Mucosa of rectum (tissue), 2 donors: Measurements from ENCODE around the gene GTF3C1.

Source experiments
- H3K27ac ChIP-seq, 2 donors: one replicate each; pipeline ENCODE4 v1.7.0; 2013; ENCODE audit warnings: inconsistent platforms in 2 of 2, low read depth in 2 of 2, low read length in 2 of 2
- H3K27me3 ChIP-seq, 2 donors: one replicate each; pipeline ENCODE4 v1.7.0; 2013; ENCODE audit warnings: low read length in 2 of 2; ENCODE audit not compliant: control insufficient read depth in 2 of 2, insufficient read depth in 2 of 2
- H3K36me3 ChIP-seq, 2 donors: one replicate each; pipeline ENCODE4 v1.7.0; 2013; ENCODE audit warnings: low read length in 2 of 2; ENCODE audit not compliant: control insufficient read depth in 2 of 2, insufficient read depth in 2 of 2
- H3K4me1 ChIP-seq, 2 donors: one replicate each; pipeline ENCODE4 v1.7.0; 2013; ENCODE audit warnings: low read length in 2 of 2, mild to moderate bottlenecking in 1 of 2; ENCODE audit not compliant: control insufficient read depth in 2 of 2, insufficient read depth in 2 of 2
- H3K4me3 ChIP-seq, 2 donors: one replicate each; pipeline ENCODE4 v1.7.0; 2013; ENCODE audit warnings: low read length in 2 of 2
- H3K9ac ChIP-seq, 2 donors: one replicate each; pipeline ENCODE4 v1.7.0; 2013; ENCODE audit warnings: low read length in 2 of 2, low read depth in 1 of 2, mild to moderate bottlenecking in 1 of 2
- H3K9me3 ChIP-seq, 2 donors: one replicate each; pipeline ENCODE4 v1.7.0; 2013; ENCODE audit warnings: low read length in 2 of 2; ENCODE audit not compliant: control insufficient read depth in 2 of 2
- donor health status: healthy.
- donor health status: Normal muscosa, but diverticular disease.

GTF3C1 gene

DNA sequence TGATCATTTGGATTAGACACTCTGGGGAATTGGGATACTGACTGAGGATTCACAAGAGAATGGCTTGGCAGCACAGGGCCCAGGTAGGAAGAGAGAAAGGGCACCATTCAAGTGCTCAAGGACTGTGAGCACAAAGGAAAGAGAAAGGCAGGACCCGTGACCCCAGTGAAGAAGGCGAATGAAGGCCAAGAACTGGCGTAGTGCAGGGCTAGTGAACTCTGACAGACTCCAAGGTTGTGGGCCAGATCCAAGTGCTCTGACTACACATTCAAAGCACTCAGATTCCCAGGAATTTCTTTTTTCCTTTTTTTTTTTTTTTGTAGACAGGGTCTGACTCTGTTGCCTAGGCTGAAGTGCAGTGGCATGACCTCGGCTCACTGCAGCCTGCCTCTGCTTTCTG is 5.0 kb downstream of the GTF3C1 start:
- peaks cover 40 to 53% of the 10 kb centered on the region in 2 donors for H3K36me3 ChIP-seq
- H3K4me1 ChIP-seq = peaks cover 10 to 20% of the 10 kb centered on the region in 2 donors
- no peaks in the 10 kb centered on the region for H3K9me3 ChIP-seq
- no peaks in the 10 kb centered on the region for H3K27me3 ChIP-seq
- H3K4me3 ChIP-seq = no peak overlapping the region
- no peak overlapping the region for H3K9ac ChIP-seq
- H3K27ac ChIP-seq = no peak overlapping the region

DNA sequence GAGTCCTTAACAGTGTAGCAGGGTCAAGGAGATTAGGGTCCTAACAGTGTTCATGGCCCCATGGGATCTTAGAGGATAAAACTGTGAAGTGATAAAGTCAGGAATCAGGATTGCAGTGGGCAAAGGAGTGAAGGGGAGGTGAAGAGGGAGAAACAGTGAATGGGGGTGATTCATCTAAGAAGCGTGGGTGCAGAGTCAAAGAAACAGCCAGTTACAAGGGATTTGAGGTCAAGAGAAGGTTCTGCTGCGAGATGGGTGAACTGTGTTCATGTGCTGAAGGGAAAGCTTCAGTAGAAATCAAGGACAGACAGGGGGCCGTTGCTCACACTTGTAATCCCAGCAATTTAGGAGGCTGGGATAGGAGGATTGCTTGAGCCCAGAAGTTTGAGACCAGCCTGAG is 5.9 kb downstream of the GTF3C1 start:
- Histone ChIP-seq H3K27ac (no peak overlapping the region), H3K4me1 (peaks cover 6 to 15% of the 10 kb centered on the region in 2 donors), H3K36me3 (peaks cover 46 to 62% of the 10 kb centered on the region in 2 donors), H3K9ac (no peak overlapping the region), H3K9me3 (no peaks in the 10 kb centered on the region), H3K27me3 (no peaks in the 10 kb centered on the region), H3K4me3 (no peak overlapping the region)

DNA sequence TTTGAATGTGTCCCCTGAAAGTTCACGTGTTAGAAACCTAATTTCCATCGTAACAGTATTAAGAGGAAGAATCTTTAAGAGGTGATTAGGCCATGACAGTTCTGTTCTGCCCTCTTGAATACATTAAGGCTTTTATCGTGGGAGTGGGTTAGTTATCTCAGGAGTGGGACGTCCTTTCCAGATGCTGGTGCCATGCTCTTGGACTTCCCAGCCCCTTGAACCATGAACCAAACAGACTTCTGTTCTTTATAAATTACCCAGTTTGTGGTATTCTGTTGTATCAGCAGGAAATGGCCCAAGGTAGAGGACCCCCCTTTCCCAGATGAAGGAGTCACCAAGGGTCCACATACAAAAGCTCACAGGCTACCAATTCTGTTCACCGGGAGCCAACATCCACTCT is 10.1 kb downstream of the GTF3C1 start:
- Histone ChIP-seq H3K27ac (no peak overlapping the region), H3K4me1 (no peaks in the 10 kb centered on the region), H3K9me3 (no peaks in the 10 kb centered on the region), H3K36me3 (peaks cover 72 to 80% of the 10 kb centered on the region in 2 donors), H3K27me3 (no peaks in the 10 kb centered on the region), H3K9ac (no peak overlapping the region), H3K4me3 (no peak overlapping the region)

DNA sequence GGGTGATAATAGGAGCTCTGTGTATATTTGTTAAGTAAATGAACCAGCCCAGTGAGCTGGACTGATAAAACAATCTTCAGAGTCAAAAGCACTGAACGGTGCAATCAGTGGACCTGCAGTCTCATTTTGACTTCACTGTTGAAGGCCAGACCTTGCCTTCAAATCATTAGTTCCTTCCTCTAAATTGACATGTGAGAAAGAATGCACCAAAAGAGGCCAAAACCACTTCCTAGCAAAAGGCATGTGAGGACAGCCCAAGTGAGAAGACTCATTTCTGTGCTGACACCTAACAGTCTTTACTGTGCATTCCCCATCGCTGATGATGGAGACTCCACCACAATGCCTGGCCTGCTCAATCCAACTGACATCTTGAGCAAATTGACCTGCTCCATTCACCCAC is 10.6 kb downstream of the GTF3C1 start:
- Histone ChIP-seq H3K4me1 (no peaks in the 10 kb centered on the region), H3K36me3 (peaks cover 73 to 81% of the 10 kb centered on the region in 2 donors), H3K27me3 (no peaks in the 10 kb centered on the region), H3K27ac (no peak overlapping the region), H3K9ac (no peak overlapping the region), H3K4me3 (no peak overlapping the region), H3K9me3 (no peaks in the 10 kb centered on the region)

DNA sequence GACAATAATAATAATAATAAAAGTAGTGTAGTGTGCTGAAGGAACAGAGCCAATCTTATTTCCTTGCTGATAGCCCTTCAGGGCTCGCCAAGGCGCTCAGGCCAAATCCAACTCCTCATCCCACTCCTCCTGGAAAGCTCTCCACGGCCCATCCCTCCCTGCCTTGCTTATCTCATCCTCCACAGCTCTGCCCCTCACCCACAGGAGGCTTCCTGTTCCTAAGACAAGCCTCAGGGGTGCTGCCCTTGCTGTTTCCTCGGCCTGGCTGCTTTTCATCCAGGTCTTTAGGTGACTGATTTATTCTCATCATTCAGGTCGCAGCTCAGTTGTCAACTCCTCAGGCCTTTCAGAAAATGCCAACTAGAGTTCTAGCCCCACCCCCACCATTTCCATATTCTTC is 11.2 kb downstream of the GTF3C1 start:
- Histone ChIP-seq H3K4me3 (no peak overlapping the region), H3K4me1 (no peaks in the 10 kb centered on the region), H3K9me3 (no peaks in the 10 kb centered on the region), H3K9ac (no peak overlapping the region), H3K36me3 (peaks cover 71 to 81% of the 10 kb centered on the region in 2 donors), H3K27ac (no peak overlapping the region), H3K27me3 (no peaks in the 10 kb centered on the region)

DNA sequence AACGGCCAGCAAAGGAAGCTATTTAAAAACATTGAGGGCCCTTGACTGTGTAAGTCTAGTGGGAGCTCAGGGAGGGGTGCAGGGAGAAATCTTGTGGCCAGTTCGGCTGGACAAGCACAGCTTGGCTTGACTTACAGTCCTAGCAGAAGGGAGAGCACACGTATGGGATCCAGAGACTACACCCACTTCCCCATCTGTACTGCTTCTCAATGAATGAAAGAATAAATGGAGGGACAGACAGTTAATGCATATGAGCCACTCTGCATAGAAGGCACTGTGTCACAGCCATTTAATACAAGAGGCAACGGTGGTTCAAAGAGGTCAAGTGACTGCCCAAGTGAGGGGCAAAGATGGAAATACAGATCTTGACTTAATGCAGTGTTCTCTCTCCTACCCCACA is 15.5 kb downstream of the GTF3C1 start:
- no peaks in the 10 kb centered on the region for H3K9me3 ChIP-seq
- no peaks in the 10 kb centered on the region for H3K4me1 ChIP-seq
- H3K27me3 ChIP-seq = no peaks in the 10 kb centered on the region
- no peak overlapping the region for H3K9ac ChIP-seq
- no peak overlapping the region for H3K27ac ChIP-seq
- no peak overlapping the region for H3K4me3 ChIP-seq
- H3K36me3 ChIP-seq = peaks cover 73 to 80% of the 10 kb centered on the region in 2 donors

DNA sequence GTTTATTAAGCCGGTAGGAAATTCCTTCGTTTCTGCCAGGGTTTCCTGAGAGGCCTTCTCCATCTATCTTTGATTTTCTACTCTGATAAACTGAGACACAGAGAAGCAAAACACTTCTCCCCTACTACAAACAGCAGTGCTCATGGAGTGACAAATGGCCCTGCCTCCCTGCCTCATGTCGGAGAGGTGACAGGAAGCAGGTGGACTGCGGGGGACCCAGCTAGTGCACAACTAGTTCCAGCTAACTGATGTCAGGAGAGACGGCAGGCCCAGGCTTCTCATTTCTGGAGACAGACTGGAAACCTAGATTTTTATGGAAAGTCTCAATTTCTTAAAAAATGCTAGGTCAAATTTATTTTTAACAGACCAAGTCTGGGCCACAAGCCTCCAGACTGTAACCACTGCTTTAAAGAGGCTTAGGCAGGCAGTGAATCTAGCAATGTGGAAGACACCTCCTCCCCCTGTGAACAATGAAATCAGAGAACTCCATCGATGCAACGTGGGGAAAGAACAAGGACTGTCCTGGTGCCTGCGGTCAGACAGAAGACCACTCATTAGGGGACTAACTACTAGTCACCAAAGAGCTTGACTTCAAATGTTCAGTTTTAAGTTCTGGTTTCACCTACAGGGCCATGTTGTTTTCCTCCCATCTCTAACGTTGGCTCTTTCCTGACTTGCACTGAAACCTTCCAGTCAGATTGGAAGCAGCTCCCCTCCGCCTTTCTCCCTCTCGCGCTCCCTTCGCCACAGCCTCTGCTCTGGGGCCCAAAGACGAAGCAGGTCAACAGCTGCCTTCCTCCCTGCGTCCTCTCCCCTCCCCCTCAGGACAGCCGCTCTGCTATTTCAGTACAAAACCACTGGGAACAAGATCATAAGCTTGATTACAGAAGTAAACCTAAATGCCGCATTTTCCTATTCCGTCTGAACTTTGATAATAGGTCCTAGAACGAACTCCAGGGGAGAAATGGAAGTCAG is 17.6 kb downstream of the GTF3C1 start:
- Histone ChIP-seq H3K27ac (no peak overlapping the region), H3K9ac (no peak overlapping the region), H3K4me3 (no peak overlapping the region), H3K27me3 (no peaks in the 10 kb centered on the region), H3K9me3 (no peaks in the 10 kb centered on the region), H3K4me1 (no peaks in the 10 kb centered on the region), H3K36me3 (peaks cover 73 to 78% of the 10 kb centered on the region in 2 donors)

DNA sequence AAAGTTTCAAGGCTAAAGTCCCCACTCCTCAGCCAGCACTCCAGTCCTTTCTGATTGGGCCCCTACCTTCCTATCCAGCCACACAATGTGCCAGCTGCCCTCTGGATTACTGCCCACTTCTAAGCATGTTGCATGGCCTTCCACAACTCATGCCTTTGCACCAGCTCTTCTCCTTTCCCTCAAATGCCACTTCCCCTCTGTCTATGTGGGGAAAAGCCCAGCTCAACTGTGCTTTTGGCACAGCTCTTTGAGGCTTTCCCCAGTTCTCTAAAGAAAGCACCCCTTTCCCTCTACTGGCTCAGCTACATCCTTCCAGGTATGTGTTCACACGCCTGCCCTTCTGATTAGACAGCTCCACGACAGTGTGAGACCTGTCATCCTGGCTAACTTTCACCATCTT is 18.5 kb downstream of the GTF3C1 start:
- Histone ChIP-seq H3K9me3 (no peaks in the 10 kb centered on the region), H3K4me3 (no peak overlapping the region), H3K27ac (no peak overlapping the region), H3K27me3 (no peaks in the 10 kb centered on the region), H3K9ac (no peak overlapping the region), H3K4me1 (no peaks in the 10 kb centered on the region), H3K36me3 (peaks cover 75% of the 10 kb centered on the region in 2 donors)

DNA sequence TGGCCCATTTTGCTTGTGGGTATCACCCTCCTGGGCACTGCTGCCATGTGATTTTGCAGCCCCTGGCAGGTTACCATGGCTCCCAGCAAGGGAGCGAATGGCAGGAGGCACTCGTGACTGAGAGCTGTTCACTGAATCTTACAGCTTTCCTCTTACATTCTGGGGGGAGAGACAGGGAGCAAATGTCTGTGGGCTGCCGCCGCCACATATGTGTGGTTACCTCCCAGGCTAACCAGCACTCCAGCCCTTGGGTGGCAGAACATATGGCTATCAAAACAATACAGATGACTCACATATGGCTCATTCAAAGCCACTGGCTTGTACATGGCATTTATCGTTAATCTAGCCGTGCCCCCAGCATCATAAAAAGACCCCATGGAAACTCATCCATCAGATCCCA is 19.8 kb downstream of the GTF3C1 start:
- Histone ChIP-seq H3K4me3 (no peak overlapping the region), H3K4me1 (no peaks in the 10 kb centered on the region), H3K27ac (no peak overlapping the region), H3K9ac (no peak overlapping the region), H3K9me3 (no peaks in the 10 kb centered on the region), H3K27me3 (no peaks in the 10 kb centered on the region), H3K36me3 (peaks cover 80 to 84% of the 10 kb centered on the region in 2 donors)

DNA sequence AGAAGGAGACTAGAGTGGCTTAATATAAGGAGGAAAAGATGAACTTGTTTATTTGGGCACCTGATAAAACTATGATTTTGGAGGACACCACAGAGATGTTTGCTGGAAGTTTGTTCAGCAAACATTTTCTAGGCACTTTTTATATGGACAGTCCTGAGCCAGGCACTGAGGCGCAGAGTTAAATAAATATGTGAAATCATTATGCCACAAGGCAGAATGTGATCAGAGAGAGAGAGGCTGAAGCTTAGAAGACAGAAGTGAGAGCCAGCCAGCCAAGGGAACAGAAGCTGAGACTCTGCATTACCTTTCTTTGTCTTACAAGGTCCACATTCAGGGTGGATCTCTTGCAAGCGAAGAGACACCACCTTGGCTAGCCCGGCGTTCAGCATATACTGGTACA is 21.4 kb downstream of the GTF3C1 start:
- H3K9ac ChIP-seq = no peak overlapping the region
- H3K27ac ChIP-seq = no peak overlapping the region
- peaks cover 75 to 82% of the 10 kb centered on the region in 2 donors for H3K36me3 ChIP-seq
- no peak overlapping the region for H3K4me3 ChIP-seq
- H3K9me3 ChIP-seq = no peaks in the 10 kb centered on the region
- no peaks in the 10 kb centered on the region for H3K4me1 ChIP-seq
- no peaks in the 10 kb centered on the region for H3K27me3 ChIP-seq
